GM12892 (cell line): ENCODE measurements around the gene DCLK3.

ENCODE experiments used
- POLR2A ChIP-seq: IDR thresholded peaks from 2 replicates; pipeline ENCODE4 v1.6.1; 2011; ENCODE audit warnings: low read depth, low read length, control low read depth
- POLR2AphosphoS5 ChIP-seq: IDR thresholded peaks from 2 replicates; pipeline ENCODE4 v1.6.1; 2011; ENCODE audit warnings: low read depth, low read length, control low read depth
- TAF1 ChIP-seq: IDR thresholded peaks from 2 replicates; pipeline ENCODE4 v1.6.1; 2011; ENCODE audit warnings: low read depth, mild to moderate bottlenecking, control low read depth, low read length, borderline replicate concordance

- TF ChIP-seq POLR2A (no peak), POLR2AphosphoS5 (no peak), TAF1 (no peak)
Observed at GRCh38 chr3:36698314-36698713, 66.0 kb downstream of the DCLK3 start.
